ENCODE results near the gene AKR1B1.
A peak's percentile ranks its signal among the peaks of the same experiment; 100 is the strongest.
"Not testable (repeated sequence)": the region's sequence is repeated elsewhere in the genome, so short reads cannot be mapped to it uniquely, and the experiment has no call there.

AKR1B1 gene

DNA sequence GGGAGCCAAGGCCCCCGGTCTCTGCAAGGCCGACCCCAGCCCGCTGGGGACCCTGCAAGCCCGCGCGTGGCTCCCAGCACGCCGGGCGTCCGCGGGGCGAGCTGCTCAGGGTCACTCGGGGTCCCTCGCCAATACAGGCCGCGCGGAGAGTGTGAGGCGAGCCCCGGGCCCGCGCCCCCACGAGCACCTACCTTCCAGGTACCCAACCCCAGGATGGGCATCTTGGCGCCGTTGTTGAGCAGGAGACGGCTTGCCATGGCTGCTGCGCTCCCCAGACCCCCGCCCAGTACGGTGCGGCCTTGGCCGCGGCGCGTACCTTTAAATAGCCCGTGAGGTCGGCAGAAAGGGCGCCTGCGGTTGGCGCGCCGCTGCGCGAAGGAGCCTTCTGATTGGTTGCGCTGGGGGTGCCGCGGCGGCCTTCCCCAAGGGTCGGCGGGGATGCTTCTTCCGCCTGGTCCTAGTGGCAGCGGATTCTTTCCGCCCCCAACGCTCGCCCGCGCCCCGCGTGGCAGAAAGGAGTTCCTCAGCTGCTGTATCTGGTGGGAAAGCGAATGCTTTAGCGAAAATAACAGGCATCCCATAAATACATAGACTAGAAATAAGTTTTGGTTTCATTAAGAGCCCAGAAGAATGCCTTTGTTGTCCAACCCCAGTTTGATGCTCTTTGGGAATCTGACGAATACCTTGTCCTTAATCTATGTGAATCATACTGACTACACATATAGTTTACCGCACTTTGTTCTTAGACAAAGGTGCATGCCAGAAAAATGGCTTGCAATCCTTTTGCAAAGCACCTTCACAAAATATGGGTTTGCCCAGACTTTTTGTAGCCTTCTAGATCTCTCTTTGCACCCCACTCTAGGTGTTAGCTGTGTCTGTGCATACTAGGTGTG lies at the start of gene AKR1B1:
TSS of gene AKR1B1 (minus strand) at position 295 of the 893 bp plus-strand sequence. CDS start at position 257, 38 bp downstream.
- no peak within 1 kb of the TSS for H3K9ac ChIP-seq (ENCODE audit: low read length)
- H3K4me3 ChIP-seq (ENCODE audit: low read length): peak within 1 kb of the TSS; percentile 77
- H3K27ac ChIP-seq (ENCODE audit: low read depth, low read length): peak within 1 kb of the TSS; percentile 75
- no peaks in the 10 kb centered on the region for H3K27me3 ChIP-seq (ENCODE audit: control insufficient read depth, insufficient read depth, low read length)
- no peaks in the 10 kb centered on the region for H3K36me3 ChIP-seq (ENCODE audit: control insufficient read depth, insufficient read depth, low read length)
- H3K4me1 ChIP-seq (ENCODE audit: control insufficient read depth, insufficient read depth, low read length): no peaks in the 10 kb centered on the region

DNA sequence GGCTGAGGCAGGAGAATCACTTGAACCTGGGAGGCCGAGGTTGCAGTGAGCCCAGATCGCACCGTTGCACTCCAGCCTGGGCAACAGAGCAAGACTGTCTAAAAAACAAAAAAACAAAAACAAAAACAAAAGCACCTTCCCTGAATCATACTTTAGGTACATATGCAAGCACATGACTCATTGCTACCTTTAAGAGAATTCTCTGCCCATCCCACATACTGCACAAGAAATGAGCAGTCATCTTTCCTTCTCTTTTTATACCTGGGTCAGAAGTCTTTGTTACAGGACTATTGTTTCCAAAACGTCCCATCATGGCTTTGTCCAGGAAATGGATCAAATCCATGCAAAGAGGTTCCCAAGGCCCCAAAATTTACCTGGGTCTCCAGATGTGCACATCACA lies 47.0 kb upstream of the AKR1B1 start:
- no peak overlapping the region for H3K4me3 ChIP-seq (ENCODE audit: low read length)
- no peaks in the 10 kb centered on the region for H3K27me3 ChIP-seq (ENCODE audit: control insufficient read depth, insufficient read depth, low read length)
- H3K4me1 ChIP-seq (ENCODE audit: control insufficient read depth, insufficient read depth, low read length): no peaks in the 10 kb centered on the region
- H3K36me3 ChIP-seq (ENCODE audit: control insufficient read depth, insufficient read depth, low read length): no peaks in the 10 kb centered on the region
- no peak overlapping the region for H3K9ac ChIP-seq (ENCODE audit: low read length)
- no peak overlapping the region for H3K27ac ChIP-seq (ENCODE audit: low read depth, low read length)

DNA sequence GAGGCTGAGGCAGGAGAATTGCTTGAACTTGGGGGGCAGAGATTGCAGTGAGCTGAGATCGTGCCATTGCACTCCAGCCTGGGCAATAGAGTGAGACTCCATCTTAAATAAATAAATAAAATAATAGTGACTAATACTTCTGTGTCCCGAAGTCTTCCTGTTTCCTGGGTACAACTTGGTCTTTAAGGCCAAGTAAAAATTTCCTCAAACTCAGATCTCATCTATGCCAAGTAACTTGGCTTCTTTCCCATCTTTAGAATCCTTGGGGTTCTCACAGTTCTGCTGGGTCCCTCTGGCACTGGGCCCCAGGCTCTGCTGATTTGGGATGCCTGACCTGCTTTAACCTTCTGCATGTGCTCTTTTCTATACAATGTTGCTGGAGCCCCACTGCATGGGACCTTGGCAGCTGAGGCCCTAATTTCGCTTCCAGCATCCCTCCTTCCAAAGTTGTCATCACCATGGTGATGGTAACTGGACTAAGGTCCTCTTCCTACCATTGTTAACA lies 45.8 kb upstream of the AKR1B1 start:
- no peaks in the 10 kb centered on the region for H3K36me3 ChIP-seq (ENCODE audit: control insufficient read depth, insufficient read depth, low read length)
- no peaks in the 10 kb centered on the region for H3K4me1 ChIP-seq (ENCODE audit: control insufficient read depth, insufficient read depth, low read length)
- H3K4me3 ChIP-seq (ENCODE audit: low read length): no peak overlapping the region
- H3K9ac ChIP-seq (ENCODE audit: low read length): no peak overlapping the region
- no peaks in the 10 kb centered on the region for H3K27me3 ChIP-seq (ENCODE audit: control insufficient read depth, insufficient read depth, low read length)
- no peak overlapping the region for H3K27ac ChIP-seq (ENCODE audit: low read depth, low read length)

DNA sequence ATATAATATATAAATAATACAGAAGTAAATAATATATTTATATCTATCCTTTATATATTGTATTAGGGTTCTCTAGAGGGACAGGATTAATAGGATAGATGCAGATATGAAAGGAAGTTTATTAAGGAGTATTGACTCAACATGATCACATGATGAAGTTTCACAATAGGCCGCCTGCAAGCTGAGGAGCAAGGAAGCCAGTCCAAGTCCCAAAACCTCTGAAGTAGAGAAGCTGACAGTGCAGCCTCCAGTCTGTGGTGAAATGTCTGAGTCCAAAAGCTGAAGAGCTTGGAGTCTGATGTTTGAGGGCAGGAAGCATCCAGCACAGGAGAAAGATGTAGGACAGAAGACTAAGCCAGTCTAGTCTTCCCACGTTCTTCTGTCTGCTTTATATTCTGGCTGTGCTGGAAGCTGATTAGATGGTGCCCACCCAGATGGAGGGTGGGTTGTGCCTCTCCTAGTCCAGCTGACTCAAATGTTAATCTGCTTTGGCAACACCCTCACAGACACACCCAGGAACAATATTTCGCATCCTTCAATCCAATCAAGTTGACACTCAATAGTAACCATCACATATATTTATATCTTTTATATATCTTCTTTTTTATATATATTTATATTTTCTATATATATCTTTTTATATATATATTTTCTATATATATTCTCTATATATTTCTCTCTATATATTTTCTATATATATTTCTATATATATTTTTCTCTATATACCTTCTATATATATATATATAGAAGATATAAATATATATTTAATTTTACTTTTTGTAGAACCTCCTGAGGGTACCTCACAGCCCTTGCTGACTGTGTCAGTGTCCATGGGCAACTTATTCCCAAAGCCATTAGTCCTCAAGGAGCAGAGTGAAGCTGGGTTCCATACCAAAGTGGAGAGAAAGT lies 43.8 kb upstream of the AKR1B1 start:
- H3K27me3 ChIP-seq (ENCODE audit: control insufficient read depth, insufficient read depth, low read length): no peaks in the 10 kb centered on the region
- no peaks in the 10 kb centered on the region for H3K36me3 ChIP-seq (ENCODE audit: control insufficient read depth, insufficient read depth, low read length)
- no peak overlapping the region for H3K4me3 ChIP-seq (ENCODE audit: low read length)
- no peaks in the 10 kb centered on the region for H3K4me1 ChIP-seq (ENCODE audit: control insufficient read depth, insufficient read depth, low read length)
- no peak overlapping the region for H3K9ac ChIP-seq (ENCODE audit: low read length)
- H3K27ac ChIP-seq (ENCODE audit: low read depth, low read length): no peak overlapping the region

DNA sequence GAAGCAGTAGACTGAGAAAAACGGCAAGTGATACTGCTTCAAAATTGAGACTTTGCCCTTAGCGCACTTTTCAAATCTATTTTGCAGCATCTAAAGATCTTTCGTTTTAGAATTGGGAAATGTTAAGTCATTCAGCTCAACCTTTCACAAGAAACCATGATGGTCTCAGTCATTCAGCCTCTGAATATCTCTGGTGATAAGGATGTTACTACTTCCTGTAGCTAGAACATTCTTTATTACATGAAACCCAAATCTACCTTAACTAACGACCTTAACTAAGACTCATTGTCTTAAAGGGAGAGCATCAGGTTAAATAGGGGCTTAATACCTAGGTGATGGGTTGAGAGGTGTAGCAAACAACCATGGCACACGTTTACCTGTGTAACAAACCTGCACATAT lies 42.1 kb upstream of the AKR1B1 start:
- no peak overlapping the region for H3K9ac ChIP-seq (ENCODE audit: low read length)
- no peaks in the 10 kb centered on the region for H3K36me3 ChIP-seq (ENCODE audit: control insufficient read depth, insufficient read depth, low read length)
- H3K4me3 ChIP-seq (ENCODE audit: low read length): no peak overlapping the region
- H3K4me1 ChIP-seq (ENCODE audit: control insufficient read depth, insufficient read depth, low read length): no peaks in the 10 kb centered on the region
- no peaks in the 10 kb centered on the region for H3K27me3 ChIP-seq (ENCODE audit: control insufficient read depth, insufficient read depth, low read length)
- H3K27ac ChIP-seq (ENCODE audit: low read depth, low read length): no peak overlapping the region

DNA sequence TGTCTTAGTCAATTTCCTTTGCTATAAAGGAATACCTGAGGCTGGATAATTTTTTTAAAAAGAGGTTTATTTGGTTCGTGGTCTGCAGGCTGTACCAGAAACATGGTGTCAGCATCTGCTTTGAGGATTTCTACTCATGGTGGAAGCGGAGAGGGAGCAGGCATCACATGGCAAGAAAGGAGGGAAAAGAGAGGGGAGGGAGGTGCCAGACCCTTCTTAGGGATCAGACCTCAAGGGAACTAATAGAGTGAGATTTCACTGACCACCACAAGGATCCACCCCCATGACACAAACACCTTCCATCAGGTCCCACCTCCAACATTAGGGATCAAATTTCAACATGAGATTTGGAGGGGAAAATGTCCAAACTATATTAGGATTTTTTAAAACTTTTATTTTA lies 41.5 kb upstream of the AKR1B1 start:
- Histone ChIP-seq H3K27ac (ENCODE audit: low read depth, low read length) (no peak overlapping the region), H3K4me3 (ENCODE audit: low read length) (no peak overlapping the region), H3K36me3 (ENCODE audit: control insufficient read depth, insufficient read depth, low read length) (no peaks in the 10 kb centered on the region), H3K4me1 (ENCODE audit: control insufficient read depth, insufficient read depth, low read length) (no peaks in the 10 kb centered on the region), H3K27me3 (ENCODE audit: control insufficient read depth, insufficient read depth, low read length) (no peaks in the 10 kb centered on the region), H3K9ac (ENCODE audit: low read length) (no peak overlapping the region)

DNA sequence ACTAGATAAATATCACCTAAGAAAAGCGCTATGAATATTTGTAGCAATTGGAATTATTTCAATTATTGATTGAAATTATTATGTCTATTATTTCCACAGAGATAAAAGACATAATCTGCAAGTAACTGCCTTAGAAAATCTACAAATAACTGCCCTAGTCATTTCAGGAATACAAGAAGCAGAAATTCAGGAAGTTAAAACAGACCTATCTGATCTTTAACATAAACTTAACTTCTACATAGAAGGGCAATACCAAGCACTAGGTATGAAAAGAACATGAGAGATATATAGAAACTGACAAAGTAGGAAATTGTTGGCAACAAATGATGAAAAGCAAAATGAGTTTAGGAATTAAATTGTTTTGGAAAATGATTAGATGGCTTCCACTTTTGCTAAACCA lies 36.6 kb upstream of the AKR1B1 start:
- no peak overlapping the region for H3K9ac ChIP-seq (ENCODE audit: low read length)
- no peak overlapping the region for H3K4me3 ChIP-seq (ENCODE audit: low read length)
- H3K27ac ChIP-seq (ENCODE audit: low read depth, low read length): no peak overlapping the region
- H3K36me3 ChIP-seq (ENCODE audit: control insufficient read depth, insufficient read depth, low read length): no peaks in the 10 kb centered on the region
- no peaks in the 10 kb centered on the region for H3K4me1 ChIP-seq (ENCODE audit: control insufficient read depth, insufficient read depth, low read length)
- no peaks in the 10 kb centered on the region for H3K27me3 ChIP-seq (ENCODE audit: control insufficient read depth, insufficient read depth, low read length)

DNA sequence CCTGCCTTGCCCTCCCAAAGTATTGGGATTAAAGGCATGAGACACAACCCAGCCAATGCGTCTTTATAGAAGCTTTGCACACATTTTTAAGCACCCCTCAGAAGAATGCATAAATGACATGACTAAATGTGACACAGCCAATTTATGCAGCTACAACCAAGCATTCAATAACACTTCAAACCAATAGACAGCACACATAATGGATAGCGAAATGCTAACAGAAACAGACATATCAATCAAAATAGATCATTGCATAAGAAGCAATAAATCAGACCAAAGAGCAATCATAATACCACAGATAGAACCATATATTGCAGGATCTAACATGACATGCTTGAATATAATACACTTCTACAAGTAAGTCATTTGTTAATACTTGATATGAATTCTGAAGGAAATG lies 34.2 kb upstream of the AKR1B1 start:
- no peak overlapping the region for H3K4me3 ChIP-seq (ENCODE audit: low read length)
- no peak overlapping the region for H3K9ac ChIP-seq (ENCODE audit: low read length)
- H3K4me1 ChIP-seq (ENCODE audit: control insufficient read depth, insufficient read depth, low read length): no peaks in the 10 kb centered on the region
- no peaks in the 10 kb centered on the region for H3K36me3 ChIP-seq (ENCODE audit: control insufficient read depth, insufficient read depth, low read length)
- H3K27me3 ChIP-seq (ENCODE audit: control insufficient read depth, insufficient read depth, low read length): no peaks in the 10 kb centered on the region
- no peak overlapping the region for H3K27ac ChIP-seq (ENCODE audit: low read depth, low read length)

DNA sequence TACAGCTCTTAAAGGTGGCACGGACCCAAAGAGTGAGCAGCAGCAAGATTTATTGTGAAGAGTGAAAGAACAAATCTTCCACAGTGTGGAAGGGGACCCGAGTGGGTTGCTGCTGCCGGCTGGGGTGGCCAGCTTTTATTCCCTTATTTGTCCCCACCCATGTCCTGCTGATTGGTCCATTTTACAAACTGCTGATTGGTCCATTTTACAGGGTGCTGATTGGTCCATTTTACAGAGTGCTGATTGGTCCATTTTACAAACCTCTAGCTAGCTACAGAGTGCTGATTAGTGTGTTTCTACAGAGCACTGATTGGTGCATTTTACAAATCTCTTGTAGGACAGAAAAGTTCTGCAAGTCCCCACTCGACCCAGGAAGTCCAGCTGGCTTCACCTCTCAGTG lies 28.8 kb upstream of the AKR1B1 start:
- H3K9ac ChIP-seq (ENCODE audit: low read length); H3K36me3 ChIP-seq (ENCODE audit: control insufficient read depth, insufficient read depth, low read length); H3K27me3 ChIP-seq (ENCODE audit: control insufficient read depth, insufficient read depth, low read length); H3K27ac ChIP-seq (ENCODE audit: low read depth, low read length); H3K4me3 ChIP-seq (ENCODE audit: low read length); H3K4me1 ChIP-seq (ENCODE audit: control insufficient read depth, insufficient read depth, low read length): not testable (repeated sequence)

DNA sequence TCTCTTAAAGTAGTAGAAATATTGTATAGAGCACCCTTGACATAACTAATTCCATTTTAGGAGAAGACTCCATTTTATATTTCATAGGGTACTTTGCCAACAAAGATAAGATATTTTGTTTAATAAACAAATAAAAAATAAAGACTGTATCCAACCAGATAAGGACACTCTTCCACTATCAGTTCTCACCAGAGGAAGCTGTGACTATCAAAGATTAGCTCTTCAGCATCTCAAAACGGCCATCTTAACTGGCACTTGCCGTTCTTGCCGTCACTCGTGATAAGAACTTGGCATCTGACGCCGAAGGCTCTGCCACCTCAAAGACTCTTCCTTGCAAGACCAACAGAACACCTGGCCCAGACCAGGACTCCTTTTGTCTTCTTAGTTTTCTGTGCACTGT lies 26.3 kb upstream of the AKR1B1 start:
- Histone ChIP-seq H3K4me3 (ENCODE audit: low read length) (no peak overlapping the region), H3K4me1 (ENCODE audit: control insufficient read depth, insufficient read depth, low read length) (no peaks in the 10 kb centered on the region), H3K9ac (ENCODE audit: low read length) (no peak overlapping the region), H3K27ac (ENCODE audit: low read depth, low read length) (no peak overlapping the region), H3K36me3 (ENCODE audit: control insufficient read depth, insufficient read depth, low read length) (no peaks in the 10 kb centered on the region), H3K27me3 (ENCODE audit: control insufficient read depth, insufficient read depth, low read length) (no peaks in the 10 kb centered on the region)

DNA sequence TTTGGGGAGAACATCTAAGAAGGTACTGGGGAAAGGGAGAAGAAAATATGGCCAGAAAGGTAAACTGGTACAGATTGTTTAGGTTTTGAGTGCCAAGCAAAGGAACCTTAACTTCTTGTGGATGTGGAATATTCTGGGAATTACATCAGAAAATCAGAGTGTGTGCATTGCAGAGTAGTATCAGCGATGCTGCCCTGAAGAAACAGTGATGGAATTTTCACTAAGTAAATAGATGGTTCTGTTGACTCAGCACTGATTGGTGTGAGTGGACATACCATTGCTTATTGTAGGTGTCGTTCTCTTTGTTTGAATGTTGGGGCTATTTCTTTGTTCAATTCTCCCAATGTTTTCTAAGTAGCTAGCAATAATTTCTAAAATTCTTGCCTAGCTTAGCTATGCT lies 24.4 kb upstream of the AKR1B1 start:
- Histone ChIP-seq H3K9ac (ENCODE audit: low read length) (no peak overlapping the region), H3K36me3 (ENCODE audit: control insufficient read depth, insufficient read depth, low read length) (no peaks in the 10 kb centered on the region), H3K27ac (ENCODE audit: low read depth, low read length) (no peak overlapping the region), H3K4me1 (ENCODE audit: control insufficient read depth, insufficient read depth, low read length) (no peaks in the 10 kb centered on the region), H3K27me3 (ENCODE audit: control insufficient read depth, insufficient read depth, low read length) (no peaks in the 10 kb centered on the region), H3K4me3 (ENCODE audit: low read length) (no peak overlapping the region)

DNA sequence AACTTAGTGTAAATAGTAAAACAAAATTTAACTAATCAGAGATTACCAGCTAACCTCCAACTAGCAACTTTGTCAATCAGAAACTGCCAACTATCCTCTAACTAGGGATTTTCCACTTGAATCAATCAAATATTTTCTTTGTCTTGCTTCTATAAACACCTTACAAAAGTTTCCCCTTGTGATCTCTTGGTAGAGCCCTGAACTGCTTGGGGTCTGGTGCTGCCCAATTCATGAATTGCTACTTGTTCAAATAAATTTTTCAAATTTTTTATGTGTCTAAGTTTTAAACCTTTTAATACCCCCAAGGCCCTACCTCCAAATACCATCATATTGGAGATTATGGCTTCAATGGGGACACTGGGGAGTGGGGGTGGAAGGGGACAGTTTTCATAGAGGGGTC lies 24.0 kb upstream of the AKR1B1 start:
- H3K27me3 ChIP-seq (ENCODE audit: control insufficient read depth, insufficient read depth, low read length): no peaks in the 10 kb centered on the region
- no peak overlapping the region for H3K27ac ChIP-seq (ENCODE audit: low read depth, low read length)
- no peaks in the 10 kb centered on the region for H3K36me3 ChIP-seq (ENCODE audit: control insufficient read depth, insufficient read depth, low read length)
- H3K4me3 ChIP-seq (ENCODE audit: low read length): no peak overlapping the region
- H3K9ac ChIP-seq (ENCODE audit: low read length): no peak overlapping the region
- no peaks in the 10 kb centered on the region for H3K4me1 ChIP-seq (ENCODE audit: control insufficient read depth, insufficient read depth, low read length)

Data from rectal smooth muscle tissue (tissue), 1 donor.